B cell (primary cell): Measurements from ENCODE around the gene SLA2. TPM values are rescaled to one million over a fixed set of nuclear protein-coding genes. Genes with fewer than 3 reads are reported as not detected.

Source experiments
- ATAC-seq: fragments of 200-7000 bp; cut with Tn5 transposase; one replicate; pipeline ENCODE4 v1.10.0; 2021; ENCODE audit warnings: low read depth, mild to moderate bottlenecking, moderate number of reproducible peaks, moderate library complexity
- CTCF ChIA-PET: fragments of 350-600 bp; sonication (Branson Sonifier 250); formaldehyde crosslinking; loops from one replicate; lab custom pipeline; 2021; ENCODE audit warnings: antibody characterized with exemption, inconsistent platforms; lab: Charles Lee
- POLR2A ChIA-PET: fragments of 350-600 bp; sonication (Branson Sonifier 250); formaldehyde crosslinking; loops from one replicate; lab custom pipeline; 2021; ENCODE audit warnings: antibody characterized with exemption; lab: Charles Lee
- DNase-seq: peaks from one replicate; pipeline ENCODE4 v3.0.0; 2013
- H2AFZ ChIP-seq: 2 replicates; pipeline ENCODE4 v1.6.1; 2012; ENCODE audit warnings: mild to moderate bottlenecking, low read depth, low read length; ENCODE audit not compliant: insufficient read depth, poor library complexity, severe bottlenecking
- H3K27ac ChIP-seq, 2 donors: 1 replicate in 1 of 2; 2 replicates in 1 of 2; pipeline ENCODE4 v1.5.1; 2012 to 2013; ENCODE audit warnings: low read length in 2 of 2, mild to moderate bottlenecking in 2 of 2, moderate library complexity in 1 of 2
- H3K27me3 ChIP-seq, 4 experiments: fragments of 200-600 bp in 1 of 4; sonication (generic) in 1 of 4; replicated peaks in 1 of 4; 1 replicate in 2 of 4; 2 replicates in 2 of 4; pipeline versions ENCODE4 v1.6.1 to v1.7.0; 2013 to 2016; ENCODE audit warnings: low read length in 3 of 4, mild to moderate bottlenecking in 2 of 4, mixed read lengths in 1 of 4, moderate library complexity in 1 of 4; ENCODE audit not compliant: insufficient read depth in 4 of 4, control insufficient read depth in 3 of 4; ENCODE audit errors: control extremely low read depth in 1 of 4
- H3K36me3 ChIP-seq, 2 experiments: replicated peaks in 1 of 2; 1 replicate in 1 of 2; 2 replicates in 1 of 2; pipeline versions ENCODE4 v1.6.1 to v1.7.1; 2013; ENCODE audit warnings: low read length in 1 of 2; ENCODE audit not compliant: insufficient read depth in 2 of 2, control insufficient read depth in 1 of 2; ENCODE audit errors: control extremely low read depth in 1 of 2, extremely low read depth in 1 of 2
- H3K4me1 ChIP-seq, 2 donors: fragments of 200-600 bp in 1 of 2; sonication (generic) in 1 of 2; 1 replicate in 1 of 2; 2 replicates in 1 of 2; pipeline versions ENCODE4 v1.5.1 to v1.6.1; 2013 to 2017; ENCODE audit warnings: low read length in 2 of 2; ENCODE audit not compliant: control insufficient read depth in 2 of 2, insufficient read depth in 2 of 2
- H3K4me2 ChIP-seq: replicated peaks from 2 replicates; pipeline ENCODE3; 2012; ENCODE audit warnings: mild to moderate bottlenecking, low read depth, low read length; ENCODE audit not compliant: poor library complexity, severe bottlenecking
- H3K4me3 ChIP-seq, 5 experiments: fragments of 200-600 bp in 1 of 5; sonication (generic) in 1 of 5; 1 replicate in 3 of 5; 2 replicates in 2 of 5; pipeline versions ENCODE4 v1.5.1 to v1.7.0; 2011 to 2016; ENCODE audit warnings: low read length in 4 of 5, mild to moderate bottlenecking in 4 of 5, low read depth in 2 of 5, control low read depth in 1 of 5, moderate library complexity in 1 of 5; ENCODE audit not compliant: insufficient read depth in 1 of 5; ENCODE audit errors: control extremely low read depth in 1 of 5, extremely low read depth in 1 of 5
- H3K79me2 ChIP-seq: fragments of 200-600 bp; sonication (generic); one replicate; pipeline ENCODE4 v1.6.0; 2016; ENCODE audit warnings: low read length; ENCODE audit not compliant: control insufficient read depth, insufficient read depth
- H3K9ac ChIP-seq: fragments of 200-600 bp; sonication (generic); 2 replicates; pipeline ENCODE4 v1.6.1; 2017; ENCODE audit warnings: mild to moderate bottlenecking, low read length, moderate library complexity
- H3K9me3 ChIP-seq, 3 donors: one replicate each; pipeline versions ENCODE4 v1.6.1 to v1.7.1; 2013; ENCODE audit warnings: low read length in 2 of 3; ENCODE audit not compliant: control insufficient read depth in 2 of 3, insufficient read depth in 1 of 3; ENCODE audit errors: control extremely low read depth in 1 of 3
- H4K20me1 ChIP-seq: 2 replicates; pipeline ENCODE4 v1.6.0; 2012; ENCODE audit warnings: mild to moderate bottlenecking, low read length; ENCODE audit not compliant: insufficient read depth, control insufficient read depth, poor library complexity, severe bottlenecking
- H3K27ac Mint-ChIP-seq: one replicate; pipeline ENCODE4 v1.8.0; 2021; ENCODE audit warnings: mixed read lengths
- H3K27me3 Mint-ChIP-seq: one replicate; pipeline ENCODE4 v1.8.0; 2021; ENCODE audit warnings: mixed read lengths
- H3K4me1 Mint-ChIP-seq: one replicate; pipeline ENCODE4 v1.8.0; 2021; ENCODE audit warnings: mixed read lengths
- H3K4me3 Mint-ChIP-seq: one replicate; pipeline ENCODE4 v1.8.0; 2021; ENCODE audit warnings: mixed read lengths
- H3K9me3 Mint-ChIP-seq: one replicate; pipeline ENCODE4 v1.8.0; 2022; ENCODE audit warnings: mixed read lengths; ENCODE audit not compliant: insufficient read depth
- CTCF ChIP-seq: fragments of 200-600 bp; IDR thresholded peaks from one replicate; pipeline ENCODE4 v1.8.0; 2022; ENCODE audit warnings: antibody characterized with exemption, mild to moderate bottlenecking
- EZH2 ChIP-seq: IDR thresholded peaks from 2 replicates; pipeline ENCODE4 v1.6.1; 2012; ENCODE audit warnings: borderline replicate concordance, low read depth, mild to moderate bottlenecking, moderate library complexity, low read length; ENCODE audit not compliant: insufficient read depth, poor library complexity, severe bottlenecking
- WGBS: methylation state at CpG from one replicate; pipeline ENCODE4 v1.1.5; 2013; ENCODE audit warnings: missing lambda C conversion rate; ENCODE audit not compliant: insufficient coverage; 5-methylcytosine and 5-hydroxymethylcytosine counted together
- intact Hi-C: fragments of 100-400 bp; cut with micrococcal nuclease; formaldehyde crosslinking; loops from one replicate; pipeline ENCODE4 v1.10.0; 2022
- polyA plus RNA-seq: library from polyadenylated mRNA; depleted of rRNA; stranded (reverse); fragments of >200 nt; gene quantifications from 2 replicates; pipeline ENCODE4 v1.2.3, GENCODE V29; 2012
- total RNA-seq, 2 donors: library from RNA; stranded (reverse); fragments of 120-200 nt in 1 of 2; gene quantifications; 1 replicate in 1 of 2; 2 replicates in 1 of 2; pipeline versions ENCODE4 v1.2.3 to v1.2.4, GENCODE V29; 2013 to 2022

SLA2 gene
- total and polyA plus RNA-seq, 2 donors (not counting 1 experiment from before 2014, with no cell fraction given) = 0.73 to 0.76 TPM

GRCh38 chr20:36604952-36605398 lies 41.0 kb downstream of the SLA2 start:
- H3K27ac ChIP-seq = peak overlapping the region; percentile 91 to 97
- Mint-ChIP-seq H3K27me3 (no peaks in the 10 kb centered on the region), H3K4me3 (peak overlapping the region; percentile 97), H3K9me3 (no peaks in the 10 kb centered on the region), H3K4me1 (peaks cover 49% of the 10 kb centered on the region), H3K27ac (peak overlapping the region; percentile 95)
- WGBS = 6% methylated on average over 15 of the region's 15 CpGs
- ChIA-PET CTCF (interaction anchor here (0.6 to 5.1 kb wide), 26 partner anchors 8 to 435 kb away, joined by 3 to 82 read pairs (median 4); partner anchors contain the start of genes DSN1, SLA2 and TGIF2), POLR2A (interaction anchor here (0.6 to 4.2 kb wide), 10 partner anchors 10 to 674 kb away, joined by 3 to 98 read pairs (median 4); partner anchors contain the start of gene TGIF2)
- peak overlapping the region; percentile 81 for H3K4me2 ChIP-seq
- intact Hi-C loops = loop anchor here (1.0 to 10.0 kb wide), 10 partner anchors 10 to 570 kb away; partner anchors contain the start of genes DSN1, MROH8, NDRG3 and RPN2
- TF ChIP-seq CTCF (no peak), EZH2 (no peak)
- H3K79me2 ChIP-seq = peaks cover 33% of the 10 kb centered on the region
- H4K20me1 ChIP-seq = peaks cover 5% of the 10 kb centered on the region
- H3K27me3 ChIP-seq = no peaks in the 10 kb centered on the region
- peak overlapping the region; percentile 59 for H2AFZ ChIP-seq
- peaks cover 0 to 14% of the 10 kb centered on the region in 2 experiments for H3K36me3 ChIP-seq
- H3K4me1 ChIP-seq = peaks cover 26 to 45% of the 10 kb centered on the region in 2 donors
- H3K4me3 ChIP-seq = peak overlapping the region; percentile 28 to 94 (median 60)
- H3K9me3 ChIP-seq = no peaks in the 10 kb centered on the region
- ATAC-seq (peak; percentile 48), DNase-seq (no peak)
- peak overlapping the region; percentile 73 for H3K9ac ChIP-seq

GRCh38 chr20:36601540-36601939 lies 44.5 kb downstream of the SLA2 start:
- no peaks in the 10 kb centered on the region for H4K20me1 ChIP-seq
- H3K27ac Mint-ChIP-seq = peak overlapping the region; percentile 33
- H3K27me3 Mint-ChIP-seq = no peaks in the 10 kb centered on the region
- CTCF ChIA-PET = interaction anchor here (0.7 to 1.9 kb wide), 3 partner anchors 27 to 46 kb away, joined by 3 to 7 read pairs (median 3); no protein-coding TSS in a partner anchor
- H2AFZ ChIP-seq = no peak overlapping the region
- H3K4me1 ChIP-seq = peaks cover 34 to 51% of the 10 kb centered on the region in 2 donors
- H3K9me3 ChIP-seq = no peaks in the 10 kb centered on the region
- H3K79me2 ChIP-seq = peaks cover 14% of the 10 kb centered on the region
- peaks cover 57% of the 10 kb centered on the region for H3K4me1 Mint-ChIP-seq
- no peak for ATAC-seq
- no peaks in the 10 kb centered on the region for H3K36me3 ChIP-seq
- no peaks in the 10 kb centered on the region for H3K27me3 ChIP-seq
- H3K9ac ChIP-seq = no peak overlapping the region
- H3K4me3 ChIP-seq = no peak overlapping the region
- 20% methylated on average over 1 of the region's 1 CpG for WGBS
- H3K4me3 Mint-ChIP-seq = no peak overlapping the region
- no peaks in the 10 kb centered on the region for H3K9me3 Mint-ChIP-seq
- POLR2A ChIA-PET = interaction anchor here (1.8 kb wide), 1 partner anchor 28 kb away, joined by 4 read pairs; the partner anchor contains the start of gene TGIF2
- no peak overlapping the region for H3K4me2 ChIP-seq
- TF ChIP-seq EZH2 (no peak), CTCF (no peak)
- intact Hi-C loops = loop anchor here (10.0 kb wide), 1 partner anchor 573 kb away; the partner anchor contains the start of genes MROH8 and RPN2
- H3K27ac ChIP-seq = no peak overlapping the region
- peak; percentile 30 for DNase-seq
